H1 (cell line): Measurements from ENCODE around the gene PARP14. TPM values are rescaled to one million over a fixed set of nuclear protein-coding genes. Genes with fewer than 3 reads are reported as not detected.

Experiments used
- CTCF ChIA-PET: fragments of 300-600 bp; sonication (Branson Sonifier 250); formaldehyde crosslinking; loops from one replicate; lab custom pipeline; 2021; ENCODE audit not compliant: partially characterized antibody; lab: Charles Lee
- POLR2A ChIA-PET: fragments of 300-600 bp; sonication (Branson Sonifier 250); formaldehyde crosslinking; loops from one replicate; lab custom pipeline; 2021; ENCODE audit warnings: inconsistent platforms; ENCODE audit not compliant: partially characterized antibody; lab: Charles Lee
- DNase-seq, 2 experiments: peaks; one replicate each; pipeline versions ENCODE4 v3.0.0 to v3.0.0-alpha.2; 2010 to 2022; ENCODE audit warnings: low spot score in 2 of 2, low read depth in 1 of 2, mixed read lengths in 1 of 2
- FAIRE-seq: peaks from 2 replicates; lab custom pipeline; 2011; peaks lifted over from hg19 to GRCh38; lab: Jason Lieb, UNC
- H2AFZ ChIP-seq: 2 replicates; pipeline ENCODE4 v1.8.1; 2012; ENCODE audit warnings: low read length, inconsistent platforms
- H2AK5ac ChIP-seq: 2 replicates; pipeline ENCODE4 v1.6.1; 2013; ENCODE audit warnings: low read depth, low read length
- H2BK120ac ChIP-seq: replicated peaks from 2 replicates; pipeline ENCODE3; 2013; ENCODE audit warnings: low read depth, low read length, inconsistent platforms
- H2BK12ac ChIP-seq: 2 replicates; pipeline ENCODE4 v1.6.1; 2013; ENCODE audit warnings: low read depth, low read length
- H2BK15ac ChIP-seq: 2 replicates; pipeline ENCODE4 v1.6.1; 2013; ENCODE audit warnings: low read length
- H2BK20ac ChIP-seq: 2 replicates; pipeline ENCODE4 v1.6.1; 2013; ENCODE audit warnings: low read length
- H2BK5ac ChIP-seq: 2 replicates; pipeline ENCODE4 v1.6.1; 2013; ENCODE audit warnings: low read depth, low read length
- H3K14ac ChIP-seq: 2 replicates; pipeline ENCODE4 v1.6.1; 2013; ENCODE audit warnings: inconsistent platforms; ENCODE audit not compliant: insufficient read length
- H3K18ac ChIP-seq: 2 replicates; pipeline ENCODE4 v1.6.1; 2013; ENCODE audit warnings: low read length; ENCODE audit errors: extremely low read depth
- H3K23ac ChIP-seq: 2 replicates; pipeline ENCODE4 v1.6.1; 2013; ENCODE audit warnings: inconsistent platforms; ENCODE audit not compliant: insufficient read length
- H3K23me2 ChIP-seq: 2 replicates; pipeline ENCODE4 v1.6.1; 2013; ENCODE audit warnings: low read depth, low read length
- H3K27ac ChIP-seq: 2 replicates; pipeline ENCODE4 v1.6.1; 2011; ENCODE audit warnings: low read depth, low read length, inconsistent platforms
- H3K27me3 ChIP-seq, 4 experiments: replicated peaks in 1 of 4; 1 replicate in 1 of 4; 2 replicates in 3 of 4; pipeline versions ENCODE4 v1.6.1 to v1.8.1; 2011 to 2013; ENCODE audit warnings: low read length in 3 of 4, mild to moderate bottlenecking in 3 of 4, inconsistent platforms in 2 of 4, mixed read lengths in 2 of 4, moderate library complexity in 1 of 4; ENCODE audit not compliant: control insufficient read depth in 3 of 4, insufficient read depth in 3 of 4; ENCODE audit errors: extremely low read depth in 1 of 4
- H3K36me3 ChIP-seq, 4 experiments: 2 replicates each; pipeline versions ENCODE4 v1.6.1 to v1.8.1; 2011 to 2013; ENCODE audit warnings: mild to moderate bottlenecking in 4 of 4, low read length in 3 of 4, moderate library complexity in 2 of 4, control low read depth in 1 of 4, inconsistent platforms in 1 of 4; ENCODE audit not compliant: insufficient read depth in 4 of 4, control insufficient read depth in 2 of 4
- H3K4ac ChIP-seq: replicated peaks from 2 replicates; pipeline ENCODE3; 2013; ENCODE audit warnings: low read length, low read depth, mixed read lengths, inconsistent platforms; ENCODE audit not compliant: insufficient read length
- H3K4me1 ChIP-seq, 4 experiments: replicated peaks in 1 of 4; 1 replicate in 1 of 4; 2 replicates in 3 of 4; pipeline versions ENCODE4 v1.6.1 to v1.8.1; 2011 to 2013; ENCODE audit warnings: low read length in 3 of 4, inconsistent platforms in 2 of 4, mixed read lengths in 1 of 4; ENCODE audit not compliant: insufficient read depth in 4 of 4, control insufficient read depth in 3 of 4
- H3K4me2 ChIP-seq, 2 experiments: 2 replicates each; pipeline versions ENCODE4 v1.6.1 to v1.8.1; 2011 to 2013; ENCODE audit warnings: low read depth in 2 of 2, low read length in 2 of 2, control low read depth in 1 of 2, inconsistent platforms in 1 of 2, mild to moderate bottlenecking in 1 of 2; ENCODE audit not compliant: insufficient read depth in 1 of 2
- H3K4me3 ChIP-seq, 4 experiments: fragments of 200-600, 300-600 bp in 1 of 4; sonication (generic), shearing (Covaris generic), sonication (Bioruptor Twin) in 1 of 4; 2 replicates each; pipeline versions ENCODE4 v1.5.1 to v1.8.1; 2011 to 2016; ENCODE audit warnings: low read length in 4 of 4, low read depth in 3 of 4, control low read depth in 2 of 4, inconsistent platforms in 2 of 4, mild to moderate bottlenecking in 2 of 4, mixed read lengths in 1 of 4, moderate library complexity in 1 of 4; ENCODE audit not compliant: insufficient read depth in 2 of 4; ENCODE audit errors: extremely low read depth in 1 of 4
- H3K56ac ChIP-seq: replicated peaks from 2 replicates; pipeline ENCODE3; 2013; ENCODE audit warnings: low read depth, mild to moderate bottlenecking, mixed read lengths, low read length, inconsistent platforms; ENCODE audit not compliant: insufficient read length
- H3K79me1 ChIP-seq: 2 replicates; pipeline ENCODE4 v1.6.1; 2013; ENCODE audit warnings: low read depth, low read length, control low read depth
- H3K79me2 ChIP-seq, 2 experiments: 2 replicates each; pipeline versions ENCODE4 v1.6.1 to v1.8.1; 2012 to 2013; ENCODE audit warnings: low read length in 2 of 2, mild to moderate bottlenecking in 2 of 2, inconsistent platforms in 1 of 2; ENCODE audit not compliant: insufficient read depth in 2 of 2, control insufficient read depth in 1 of 2
- H3K9ac ChIP-seq, 4 experiments: replicated peaks in 1 of 4; 1 replicate in 1 of 4; 2 replicates in 3 of 4; pipeline versions ENCODE4 v1.6.1 to v1.8.1; 2011 to 2013; ENCODE audit warnings: low read depth in 3 of 4, low read length in 3 of 4, control low read depth in 2 of 4, mild to moderate bottlenecking in 2 of 4, moderate library complexity in 2 of 4, inconsistent platforms in 1 of 4; ENCODE audit errors: extremely low read depth in 1 of 4
- H3K9me3 ChIP-seq, 2 experiments: 2 replicates each; pipeline versions ENCODE4 v1.6.1 to v1.8.1; 2012 to 2013; ENCODE audit warnings: mild to moderate bottlenecking in 2 of 2, moderate library complexity in 2 of 2, control low read depth in 1 of 2, inconsistent platforms in 1 of 2, low read depth in 1 of 2, low read length in 1 of 2, mixed read lengths in 1 of 2; ENCODE audit not compliant: insufficient read depth in 2 of 2
- H4K20me1 ChIP-seq, 2 experiments: replicated peaks in 1 of 2; 2 replicates each; pipeline versions ENCODE3 to v1.8.1; 2011 to 2013; ENCODE audit warnings: inconsistent platforms in 2 of 2, low read length in 2 of 2, mild to moderate bottlenecking in 1 of 2; ENCODE audit not compliant: insufficient read depth in 2 of 2, control insufficient read depth in 1 of 2
- H4K5ac ChIP-seq: 2 replicates; pipeline ENCODE4 v1.6.1; 2013; ENCODE audit warnings: low read length, low read depth, mixed read lengths, inconsistent platforms; ENCODE audit not compliant: insufficient read length
- H4K8ac ChIP-seq: 2 replicates; pipeline ENCODE4 v1.8.0; 2013; ENCODE audit warnings: mild to moderate bottlenecking, moderate library complexity, low read length, inconsistent platforms; ENCODE audit not compliant: insufficient read depth; ENCODE audit errors: extremely low read depth
- H4K91ac ChIP-seq: replicated peaks from 2 replicates; pipeline ENCODE3; 2013; ENCODE audit warnings: low read length, mixed read lengths, inconsistent platforms; ENCODE audit not compliant: insufficient read length
- ASH2L ChIP-seq: fragments of 200-600, 300-600 bp; sonication (generic); IDR thresholded peaks from one replicate; pipeline ENCODE4 v1.7.1; 2017; ENCODE audit warnings: low read length
- ATF2 ChIP-seq: IDR thresholded peaks from 2 replicates; pipeline ENCODE4 v1.6.1; 2012; ENCODE audit warnings: low read length, inconsistent platforms
- BACH1 ChIP-seq: IDR thresholded peaks from 2 replicates; pipeline ENCODE4 v1.6.1; 2012; ENCODE audit warnings: low read length, improper control_type of control experiment
- BCL11A ChIP-seq, 2 experiments: IDR thresholded peaks; one replicate each; pipeline ENCODE4 v1.6.1; 2011; ENCODE audit warnings: low read depth in 2 of 2, low read length in 2 of 2, mild to moderate bottlenecking in 2 of 2
- CHD1 ChIP-seq: IDR thresholded peaks from 2 replicates; pipeline ENCODE4 v1.6.1; 2012; ENCODE audit warnings: low read depth, low read length, improper control_type of control experiment
- JUND ChIP-seq: IDR thresholded peaks from 2 replicates; pipeline ENCODE4 v1.6.1; 2011; ENCODE audit warnings: mild to moderate bottlenecking, improper control_type of control experiment, low read length
- NRF1 ChIP-seq: IDR thresholded peaks from 2 replicates; pipeline ENCODE4 v1.6.1; 2011; ENCODE audit warnings: mild to moderate bottlenecking, low read depth, low read length, improper control_type of control experiment
- POLR2A ChIP-seq, 2 experiments: IDR thresholded peaks; 1 replicate in 1 of 2; 2 replicates in 1 of 2; pipeline ENCODE4 v1.6.1; 2011; ENCODE audit warnings: low read depth in 2 of 2, low read length in 2 of 2, mild to moderate bottlenecking in 2 of 2; ENCODE audit errors: control extremely low read depth in 1 of 2
- RNF2 ChIP-seq: fragments of 200-900, 300-1000 bp; sonication (generic); IDR thresholded peaks from 2 replicates; pipeline ENCODE4 v1.7.1; 2016; ENCODE audit warnings: borderline replicate concordance, low read depth, mild to moderate bottlenecking, antibody characterized with exemption, low read length; ENCODE audit not compliant: poor library complexity, severe bottlenecking; ENCODE audit errors: missing control alignments
- SIX5 ChIP-seq: IDR thresholded peaks from 2 replicates; pipeline ENCODE4 v1.6.1; 2011; ENCODE audit warnings: mild to moderate bottlenecking, low read depth, low read length
- SP2 ChIP-seq: IDR thresholded peaks from 2 replicates; pipeline ENCODE4 v1.6.1; 2012; ENCODE audit warnings: mild to moderate bottlenecking, low read length, inconsistent platforms
- WGBS, 2 experiments: shearing (Covaris generic) in 1 of 2; methylation state at CpG; one replicate each; pipeline versions ENCODE4 v1.1.6 to v1.1.7; 2013 to 2015; ENCODE audit warnings: low lambda C conversion rate in 2 of 2, mixed read lengths in 2 of 2, inconsistent platforms in 1 of 2, low coverage in 1 of 2, missing lambda C conversion rate in 1 of 2; ENCODE audit not compliant: insufficient replicate concordance in 2 of 2, insufficient coverage in 1 of 2, insufficient read length in 1 of 2; ENCODE audit errors: extremely low coverage in 1 of 2, missing lambda C conversion rate in 1 of 2; 5-methylcytosine and 5-hydroxymethylcytosine counted together
- polyA plus RNA-seq, 7 experiments: library from polyadenylated mRNA; depleted of rRNA in 3 of 7; stranded (reverse) in 5 of 7; unstranded in 2 of 7; fragments of >200 nt in 5 of 7; fragments of 200-250 nt in 2 of 7; gene quantifications; 1 replicate in 5 of 7; 2 replicates in 1 of 7; 4 replicates in 1 of 7; pipeline versions ENCODE4 v1.2.1 to v1.2.3, GENCODE V29; 2011 to 2013; ENCODE audit warnings: missing spikeins in 2 of 7, mixed read lengths in 2 of 7
- total RNA-seq: library from RNA; stranded (reverse); fragmentation: NEBNext Ultra II Directional; extraction: Animal tissue kit (Norgen Biotek cat#: 25700); gene quantifications from 2 replicates; pipeline ENCODE4 v1.2.1, GENCODE V29; 2021
- TF ChIP-seq, protein P1 (sequence below): IDR thresholded peaks from 2 replicates; pipeline ENCODE4 v1.6.1; 2012; ENCODE audit warnings: inconsistent platforms

PARP14 gene
- total and polyA plus RNA-seq, 2 of the 8 experiments (the other 6 are each of a cell fraction or from before 2014, with no cell fraction given), result 12.6 to 17.6 TPM

DNA sequence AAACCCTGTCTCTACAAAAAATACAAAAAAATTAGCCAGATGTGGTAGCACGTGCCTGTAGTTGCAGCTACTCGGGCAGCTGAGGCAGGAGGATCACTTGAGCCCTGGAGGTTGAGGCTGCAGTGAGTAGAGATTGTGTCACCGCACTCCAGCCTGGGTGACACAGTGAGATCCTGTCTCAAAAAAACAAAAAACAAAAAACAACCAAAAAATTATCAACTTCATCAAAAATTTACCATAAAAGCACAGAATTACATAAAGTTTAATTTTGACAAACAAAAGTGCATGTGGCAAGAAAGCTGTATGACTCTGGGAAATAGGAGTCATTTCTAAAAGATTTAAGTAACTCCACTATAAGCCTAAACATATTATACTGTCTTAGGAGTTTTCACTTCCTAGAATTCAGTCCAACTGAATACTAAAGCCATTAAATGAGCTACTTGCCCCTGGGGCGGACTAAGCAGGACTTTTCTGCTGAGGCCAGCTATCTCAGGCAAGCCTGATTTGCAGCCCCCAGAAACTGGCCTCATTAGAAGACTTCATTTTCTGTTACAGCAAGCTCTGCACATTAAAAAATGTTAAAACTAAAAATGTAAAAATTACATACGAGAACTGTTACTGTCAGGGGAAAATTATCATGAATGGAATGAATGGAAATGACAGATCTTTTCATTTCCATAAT, 90.0 kb downstream of the PARP14 start:
- H3K27ac ChIP-seq, result no peak overlapping the region
- no peak overlapping the region for H2BK5ac ChIP-seq
- H3K79me2 ChIP-seq, result no peaks in the 10 kb centered on the region
- no peak overlapping the region for H2BK12ac ChIP-seq
- no peaks in the 10 kb centered on the region; the same call in 1 of the 2 replicates for H3K23me2 ChIP-seq
- DNase-seq (no peak), FAIRE-seq (no peak)
- 94% methylated on average over 5 of the region's 5 CpGs; no CpG with 5 or more reads in 1 of the 2 experiments for WGBS, 2 experiments
- no peaks in the 10 kb centered on the region for H3K9me3 ChIP-seq
- H4K91ac ChIP-seq, result no peak overlapping the region
- no peaks in the 10 kb centered on the region for H3K79me1 ChIP-seq
- peaks cover 0 to 2% (median 0%) of the 10 kb centered on the region in 4 experiments; a peak in 1 of 7 replicates for H3K4me1 ChIP-seq
- H2BK120ac ChIP-seq, result no peak overlapping the region
- H2AFZ ChIP-seq, result no peak overlapping the region
- H4K8ac ChIP-seq, result no peak overlapping the region
- no peak overlapping the region for H3K4me3 ChIP-seq
- no peaks in the 10 kb centered on the region for H3K27me3 ChIP-seq
- H2AK5ac ChIP-seq, result no peak overlapping the region
- H2BK15ac ChIP-seq, result no peak overlapping the region
- H3K9ac ChIP-seq, result no peak overlapping the region
- H3K4ac ChIP-seq, result no peak overlapping the region
- H3K23ac ChIP-seq, result no peak overlapping the region
- peaks cover 0 to 2% (median 0%) of the 10 kb centered on the region in 4 experiments; a peak in 2 of 8 replicates for H3K36me3 ChIP-seq
- H2BK20ac ChIP-seq, result no peak overlapping the region
- H3K14ac ChIP-seq, result no peak overlapping the region
- POLR2A ChIA-PET, result no interaction called here
- H3K56ac ChIP-seq, result no peak overlapping the region
- H4K5ac ChIP-seq, result no peak overlapping the region
- H3K18ac ChIP-seq, result no peak overlapping the region
- CTCF ChIA-PET, result interaction anchor here (0.5 to 1.0 kb wide), 2 partner anchors 16 to 32 kb away, joined by 3 read pairs; no protein-coding TSS in a partner anchor
- peaks cover 0 to 2% of the 10 kb centered on the region in 2 experiments for H4K20me1 ChIP-seq
- no peak overlapping the region for H3K4me2 ChIP-seq
- TF ChIP-seq RNF2, result no peak
- TF ChIP-seq CHD1, result no peak
- no peak for TF ChIP-seq SP2
- no peak for TF ChIP-seq SIX5
- no peak for TF ChIP-seq BCL11A (IDR thresholded peaks at IDR 0.05; ENCODE audit: low read depth in 2 of 2, low read length in 2 of 2)
- no peak for TF ChIP-seq JUND
- no peak for TF ChIP-seq POLR2A (IDR thresholded peaks at IDR 0.05; ENCODE audit: control extremely low read depth in 1 of 2, low read depth in 2 of 2, low read length in 2 of 2)
- TF ChIP-seq BACH1, result no peak
- TF ChIP-seq, protein P1, sequence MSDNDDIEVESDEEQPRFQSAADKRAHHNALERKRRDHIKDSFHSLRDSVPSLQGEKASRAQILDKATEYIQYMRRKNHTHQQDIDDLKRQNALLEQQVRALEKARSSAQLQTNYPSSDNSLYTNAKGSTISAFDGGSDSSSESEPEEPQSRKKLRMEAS, result no peak
- no peak for TF ChIP-seq NRF1
- no peak for TF ChIP-seq ATF2
- TF ChIP-seq ASH2L, result no peak
